ENCODE results near the gene KRTAP5-6.

DNA sequence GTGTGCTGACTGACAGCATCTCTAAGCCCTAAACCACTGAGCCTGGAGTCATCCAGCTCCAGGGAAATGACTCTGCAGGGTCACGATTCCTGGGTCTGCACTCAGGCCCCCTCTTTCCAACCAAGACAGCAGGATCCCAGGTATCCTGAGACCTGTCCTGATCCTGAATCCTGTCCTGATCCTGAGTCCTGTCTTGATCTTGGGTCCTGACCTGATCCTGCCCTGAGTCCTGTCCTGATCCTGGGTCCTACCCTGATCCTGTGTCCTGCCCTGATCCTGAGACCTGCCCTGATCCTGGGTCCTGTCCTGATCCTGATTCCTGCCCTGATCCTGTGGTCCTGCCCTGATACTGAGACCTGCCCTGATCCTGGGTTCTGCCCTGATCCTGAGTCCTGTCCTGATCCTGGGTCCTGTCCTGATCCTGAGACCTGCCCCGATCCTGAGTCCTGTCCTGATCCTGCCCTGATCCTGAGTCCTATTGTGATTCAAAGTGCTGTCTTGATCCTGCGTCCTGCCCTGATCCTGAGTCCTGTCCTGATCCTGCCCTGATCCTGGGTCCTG lies 1.4 kb upstream of the KRTAP5-6 start:
- TF ChIP-seq, protein P1, sequence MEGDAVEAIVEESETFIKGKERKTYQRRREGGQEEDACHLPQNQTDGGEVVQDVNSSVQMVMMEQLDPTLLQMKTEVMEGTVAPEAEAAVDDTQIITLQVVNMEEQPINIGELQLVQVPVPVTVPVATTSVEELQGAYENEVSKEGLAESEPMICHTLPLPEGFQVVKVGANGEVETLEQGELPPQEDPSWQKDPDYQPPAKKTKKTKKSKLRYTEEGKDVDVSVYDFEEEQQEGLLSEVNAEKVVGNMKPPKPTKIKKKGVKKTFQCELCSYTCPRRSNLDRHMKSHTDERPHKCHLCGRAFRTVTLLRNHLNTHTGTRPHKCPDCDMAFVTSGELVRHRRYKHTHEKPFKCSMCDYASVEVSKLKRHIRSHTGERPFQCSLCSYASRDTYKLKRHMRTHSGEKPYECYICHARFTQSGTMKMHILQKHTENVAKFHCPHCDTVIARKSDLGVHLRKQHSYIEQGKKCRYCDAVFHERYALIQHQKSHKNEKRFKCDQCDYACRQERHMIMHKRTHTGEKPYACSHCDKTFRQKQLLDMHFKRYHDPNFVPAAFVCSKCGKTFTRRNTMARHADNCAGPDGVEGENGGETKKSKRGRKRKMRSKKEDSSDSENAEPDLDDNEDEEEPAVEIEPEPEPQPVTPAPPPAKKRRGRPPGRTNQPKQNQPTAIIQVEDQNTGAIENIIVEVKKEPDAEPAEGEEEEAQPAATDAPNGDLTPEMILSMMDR (conservative IDR thresholded peaks at IDR 0.05; ENCODE audit: low read length): no peak
- no peak for TF ChIP-seq EZH2phosphoT487 (IDR thresholded peaks at IDR 0.05; ENCODE audit: borderline replicate concordance)
